Glutamatergic neuron (in vitro differentiated cells): ENCODE measurements around the gene DOCK7. TPM values are rescaled to one million over a fixed set of nuclear protein-coding genes. Genes with fewer than 3 reads are reported as not detected.
"Not testable (repeated sequence)": the region's sequence is repeated elsewhere in the genome, so short reads cannot be mapped to it uniquely, and the experiment has no call there.

Source experiments
- DNase-seq: peaks from one replicate; pipeline ENCODE4 v3.0.0; 2022
- H3K27ac Mint-ChIP-seq: one replicate; pipeline ENCODE4 v1.8.0; 2020; ENCODE audit warnings: mild to moderate bottlenecking, mixed read lengths, inconsistent platforms; ENCODE audit not compliant: unreplicated experiment
- H3K27me3 Mint-ChIP-seq: one replicate; pipeline ENCODE4 v1.8.0; 2020; ENCODE audit warnings: mild to moderate bottlenecking, moderate library complexity, mixed read lengths, inconsistent platforms; ENCODE audit not compliant: unreplicated experiment
- H3K36me3 Mint-ChIP-seq: one replicate; pipeline ENCODE4 v1.8.0; 2020; ENCODE audit warnings: mild to moderate bottlenecking, mixed read lengths, inconsistent platforms; ENCODE audit not compliant: unreplicated experiment
- H3K4me1 Mint-ChIP-seq: one replicate; pipeline ENCODE4 v1.8.0; 2020; ENCODE audit warnings: mild to moderate bottlenecking, low read depth, mixed read lengths, inconsistent platforms; ENCODE audit not compliant: unreplicated experiment
- H3K4me3 Mint-ChIP-seq: one replicate; pipeline ENCODE4 v1.8.0; 2020; ENCODE audit warnings: mild to moderate bottlenecking, mixed read lengths, inconsistent platforms; ENCODE audit not compliant: unreplicated experiment
- H3K9me3 Mint-ChIP-seq: one replicate; pipeline ENCODE4 v1.8.0; 2020; ENCODE audit warnings: mild to moderate bottlenecking, moderate library complexity, mixed read lengths, inconsistent platforms; ENCODE audit not compliant: unreplicated experiment
- total RNA-seq: library from RNA; stranded (reverse); fragmentation: NEBNext Ultra II Directional; extraction: Animal tissue kit (Norgen Biotek cat#: 25700); gene quantifications from one replicate; pipeline ENCODE4 v1.2.1, GENCODE V29; 2021; ENCODE audit not compliant: unreplicated experiment
- TF ChIP-seq, protein P1 (sequence below): fragments of 200-600 bp; sonication (generic); IDR thresholded peaks from one replicate; pipeline ENCODE4 v1.5.0; 2021; ENCODE audit not compliant: partially characterized antibody, unreplicated experiment

DOCK7 gene
- total RNA-seq, 1 donor from 2014 or later = 70.8 TPM

DNA sequence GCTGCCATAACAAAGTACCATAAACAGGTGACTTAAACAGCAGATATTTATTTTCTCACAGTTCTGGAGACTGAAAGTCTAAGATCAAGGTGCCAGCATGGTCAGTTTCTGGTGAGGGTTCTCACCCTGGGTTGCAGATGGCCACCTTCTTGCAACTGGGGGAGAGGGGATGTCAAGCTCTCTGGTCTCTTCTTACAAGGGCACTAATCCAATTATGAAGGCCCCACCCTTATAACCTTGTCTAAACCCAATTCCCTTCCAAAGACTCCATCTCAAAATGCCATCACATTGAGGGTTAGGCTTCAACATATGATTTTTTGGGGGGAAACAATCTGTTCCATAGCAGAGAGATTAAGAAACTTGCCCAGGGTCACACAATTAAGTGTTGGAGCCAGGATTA, 115.7 kb downstream of the DOCK7 start:
- Mint-ChIP-seq H3K4me3 (no peak overlapping the region), H3K27ac (no peak overlapping the region), H3K27me3 (peaks cover 2% of the 10 kb centered on the region), H3K36me3 (peaks cover 18% of the 10 kb centered on the region), H3K4me1 (no peaks in the 10 kb centered on the region), H3K9me3 (no peaks in the 10 kb centered on the region)
- TF ChIP-seq, protein P1, sequence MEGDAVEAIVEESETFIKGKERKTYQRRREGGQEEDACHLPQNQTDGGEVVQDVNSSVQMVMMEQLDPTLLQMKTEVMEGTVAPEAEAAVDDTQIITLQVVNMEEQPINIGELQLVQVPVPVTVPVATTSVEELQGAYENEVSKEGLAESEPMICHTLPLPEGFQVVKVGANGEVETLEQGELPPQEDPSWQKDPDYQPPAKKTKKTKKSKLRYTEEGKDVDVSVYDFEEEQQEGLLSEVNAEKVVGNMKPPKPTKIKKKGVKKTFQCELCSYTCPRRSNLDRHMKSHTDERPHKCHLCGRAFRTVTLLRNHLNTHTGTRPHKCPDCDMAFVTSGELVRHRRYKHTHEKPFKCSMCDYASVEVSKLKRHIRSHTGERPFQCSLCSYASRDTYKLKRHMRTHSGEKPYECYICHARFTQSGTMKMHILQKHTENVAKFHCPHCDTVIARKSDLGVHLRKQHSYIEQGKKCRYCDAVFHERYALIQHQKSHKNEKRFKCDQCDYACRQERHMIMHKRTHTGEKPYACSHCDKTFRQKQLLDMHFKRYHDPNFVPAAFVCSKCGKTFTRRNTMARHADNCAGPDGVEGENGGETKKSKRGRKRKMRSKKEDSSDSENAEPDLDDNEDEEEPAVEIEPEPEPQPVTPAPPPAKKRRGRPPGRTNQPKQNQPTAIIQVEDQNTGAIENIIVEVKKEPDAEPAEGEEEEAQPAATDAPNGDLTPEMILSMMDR = no peak
- no peak for DNase-seq

DNA sequence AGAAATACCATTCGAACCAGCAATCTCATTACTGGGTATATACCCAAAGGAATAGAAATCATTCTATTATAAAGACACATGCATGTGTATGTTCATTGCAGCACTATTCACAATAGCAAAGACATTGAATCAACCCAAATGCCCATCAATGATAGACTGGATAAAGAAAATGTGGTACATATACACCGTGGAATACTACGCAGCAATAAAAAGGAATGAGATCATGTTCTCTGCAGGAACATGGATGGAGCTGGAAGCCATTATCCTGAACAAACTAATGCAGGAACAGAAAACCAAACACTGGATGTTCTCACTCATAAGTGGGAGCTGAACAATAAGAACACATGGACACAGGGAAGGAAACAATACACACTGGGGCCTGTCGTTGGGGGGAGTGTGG, 116.7 kb downstream of the DOCK7 start:
- not testable (repeated sequence) for H3K27ac Mint-ChIP-seq, H3K4me1 Mint-ChIP-seq, DNase-seq, H3K27me3 Mint-ChIP-seq, H3K9me3 Mint-ChIP-seq, H3K4me3 Mint-ChIP-seq
- H3K36me3 Mint-ChIP-seq = peaks cover 23% of the 10 kb centered on the region

DNA sequence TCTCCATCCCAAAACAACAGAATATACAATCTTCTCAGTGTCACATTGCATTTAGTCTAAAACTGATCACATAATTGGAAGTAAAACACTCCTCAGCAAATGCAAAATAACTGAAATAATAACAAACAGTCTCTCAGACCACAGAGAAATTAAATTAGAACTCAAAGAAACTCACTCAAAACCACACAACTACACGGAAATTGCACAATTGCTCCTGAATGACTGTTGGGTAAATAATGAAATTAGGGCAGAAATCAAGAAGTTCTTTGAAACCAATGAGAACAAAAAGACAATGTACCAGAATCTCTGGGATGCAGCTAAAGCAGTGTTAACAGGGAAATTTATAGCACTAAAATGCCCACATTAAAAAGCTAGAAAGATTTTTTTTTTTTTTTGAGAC, 120.3 kb downstream of the DOCK7 start:
- H3K4me1 Mint-ChIP-seq, H3K4me3 Mint-ChIP-seq, H3K27me3 Mint-ChIP-seq, DNase-seq, H3K27ac Mint-ChIP-seq, H3K9me3 Mint-ChIP-seq: not testable (repeated sequence)
- peaks cover 29% of the 10 kb centered on the region for H3K36me3 Mint-ChIP-seq

DNA sequence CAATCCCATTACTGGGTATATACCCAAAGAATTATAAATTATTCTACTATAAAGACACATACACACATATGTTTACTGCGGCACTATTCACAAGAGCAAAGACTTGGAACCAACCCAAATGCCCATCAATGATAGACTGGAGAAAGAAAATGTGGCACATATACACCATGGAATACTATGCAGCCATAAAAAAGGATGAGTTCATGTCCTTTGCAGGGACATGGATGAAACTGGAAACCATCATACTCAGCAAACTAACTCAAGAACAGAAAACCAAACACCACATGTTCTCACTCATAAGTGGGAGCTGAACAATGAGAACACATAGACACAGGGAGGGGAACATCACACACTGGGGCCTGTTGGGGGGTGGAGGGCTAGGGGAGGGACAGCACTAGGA, 121.0 kb downstream of the DOCK7 start:
- H3K9me3 Mint-ChIP-seq, H3K4me3 Mint-ChIP-seq, H3K27me3 Mint-ChIP-seq, DNase-seq, H3K4me1 Mint-ChIP-seq, H3K27ac Mint-ChIP-seq: not testable (repeated sequence)
- peaks cover 29% of the 10 kb centered on the region for H3K36me3 Mint-ChIP-seq

DNA sequence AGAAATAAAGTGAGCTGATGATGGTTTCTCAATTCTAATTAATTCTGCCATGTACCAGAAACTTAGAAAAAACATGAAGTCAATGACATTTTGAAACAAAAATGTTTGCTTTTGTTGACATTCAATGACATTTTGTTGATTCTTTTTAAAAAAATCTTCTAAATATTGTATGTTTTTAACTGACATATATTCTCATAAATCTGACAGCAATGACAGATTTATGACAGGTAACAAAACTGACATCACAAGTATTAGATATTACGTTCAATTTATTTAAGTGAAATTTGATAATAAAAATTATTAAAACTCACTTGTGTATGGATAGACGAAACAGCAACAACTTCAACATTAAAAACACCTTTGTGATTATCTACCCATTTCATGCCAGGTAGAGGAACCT, 126.9 kb downstream of the DOCK7 start:
- peaks cover 7% of the 10 kb centered on the region for H3K27me3 Mint-ChIP-seq
- no peak for DNase-seq
- H3K27ac Mint-ChIP-seq = no peak overlapping the region

DNA sequence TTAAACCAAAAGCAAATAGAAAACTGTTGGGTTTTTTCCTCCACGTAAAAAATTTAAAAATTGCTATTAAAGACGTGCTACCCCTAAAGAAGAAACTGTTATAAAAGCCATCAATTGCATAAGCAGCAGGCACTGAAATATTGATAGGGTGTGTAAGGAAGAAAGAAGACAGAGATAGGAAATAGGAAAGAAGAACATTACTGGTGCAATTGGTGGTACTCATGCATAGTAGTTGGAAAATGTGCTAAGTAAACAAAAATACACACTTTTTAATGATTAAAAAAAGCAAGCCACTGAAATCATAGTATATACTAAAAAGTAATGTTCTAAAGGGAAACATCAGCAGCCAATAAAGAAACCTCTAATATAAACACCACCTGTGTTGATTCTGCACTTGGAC, 143.6 kb downstream of the DOCK7 start:
- DNase-seq = no peak
- Mint-ChIP-seq H3K4me3 (no peak overlapping the region), H3K27me3 (no peaks in the 10 kb centered on the region), H3K27ac (no peak overlapping the region), H3K4me1 (no peaks in the 10 kb centered on the region), H3K36me3 (no peaks in the 10 kb centered on the region), H3K9me3 (no peaks in the 10 kb centered on the region)
- TF ChIP-seq, protein P1 = no peak

More for the DNA sequence above, 126.9 kb downstream of the DOCK7 start:
- Mint-ChIP-seq H3K4me3 (no peak overlapping the region), H3K36me3 (peaks cover 5% of the 10 kb centered on the region), H3K4me1 (no peaks in the 10 kb centered on the region), H3K9me3 (peaks cover 4% of the 10 kb centered on the region)
- TF ChIP-seq, protein P1 = no peak

DNA sequence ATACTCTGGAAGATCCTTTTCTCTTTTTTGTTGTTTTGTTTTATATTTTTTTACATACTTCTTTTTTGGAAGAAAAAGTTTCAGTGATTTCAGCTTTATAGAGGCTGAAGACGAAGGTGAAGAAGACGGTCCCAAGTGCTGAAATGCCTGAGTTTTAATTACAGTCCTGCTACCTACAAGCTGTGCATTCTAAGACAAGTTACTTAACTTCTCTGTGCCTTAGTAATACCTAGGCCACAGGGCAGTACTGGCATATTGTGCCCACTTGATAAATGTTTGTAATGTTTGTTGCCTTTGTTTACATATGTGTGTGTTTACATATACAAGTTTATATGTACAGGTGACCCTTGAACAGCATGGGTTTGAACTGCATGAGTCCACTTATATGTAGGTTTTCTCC, 147.1 kb downstream of the DOCK7 start:
- H3K4me3 Mint-ChIP-seq = no peak overlapping the region
- H3K36me3 Mint-ChIP-seq = no peaks in the 10 kb centered on the region
- no peaks in the 10 kb centered on the region for H3K9me3 Mint-ChIP-seq

More for the DNA sequence above, 147.1 kb downstream of the DOCK7 start:
- no peak for DNase-seq
- TF ChIP-seq, protein P1 = no peak
- no peak overlapping the region for H3K27ac Mint-ChIP-seq
- H3K4me1 Mint-ChIP-seq = no peaks in the 10 kb centered on the region
- no peaks in the 10 kb centered on the region for H3K27me3 Mint-ChIP-seq
